Loucy (cell line): Measurements from ENCODE around the gene SYNE2.

Source experiments
- CTCF ChIP-seq: fragments of 200-600 bp; sonication (generic); conservative IDR thresholded peaks from 2 replicates; pipeline ENCODE4 v1.5.1; 2014; ENCODE audit warnings: mild to moderate bottlenecking, antibody characterized with exemption, low read length
- EZH2phosphoT487 ChIP-seq: fragments of 200-600 bp; IDR thresholded peaks from 2 replicates; pipeline ENCODE4 v1.6.1; 2018; ENCODE audit warnings: antibody characterized with exemption, mild to moderate bottlenecking, moderate library complexity, borderline replicate concordance

DNA sequence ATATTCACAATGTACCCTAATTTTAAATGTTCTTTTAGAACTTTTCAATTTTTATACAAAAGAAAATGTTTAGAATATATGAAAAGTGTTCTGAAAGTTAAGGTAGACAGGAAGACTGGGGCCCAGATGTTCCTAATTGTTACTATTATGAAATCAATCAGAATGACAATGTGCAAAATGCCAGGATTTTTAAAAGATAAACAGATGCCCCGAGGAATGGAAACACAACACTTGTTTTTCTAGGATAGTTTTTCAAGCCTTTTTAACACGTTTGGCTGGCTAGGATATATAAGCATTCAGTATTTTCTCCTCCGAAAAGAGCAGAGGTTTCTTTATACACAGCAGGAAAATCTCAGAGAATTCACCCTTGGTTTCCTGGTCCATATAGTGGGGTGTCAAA is 334.5 kb downstream of the SYNE2 start:
- TF ChIP-seq CTCF (no peak), EZH2phosphoT487 (no peak)
